Adrenal gland (tissue), 5 donors: ENCODE results near the gene CABP4.

Experiments used
- CTCF ChIP-seq, 6 experiments: fragments of 450-650 bp in 4 of 6; fragments of 200-600 bp in 2 of 6; sonication (generic) in 1 of 6; IDR thresholded peaks; 1 replicate in 5 of 6; 2 replicates in 1 of 6; pipeline versions ENCODE4 v1.5.1 to v1.8.0; 2016 to 2021; ENCODE audit warnings: antibody characterized with exemption in 6 of 6, mild to moderate bottlenecking in 2 of 6, moderate library complexity in 1 of 6
- POLR2A ChIP-seq, 2 donors: fragments of 450-650 bp; IDR thresholded peaks; one replicate each; pipeline ENCODE4 v1.6.1; 2017; ENCODE audit warnings: antibody characterized with exemption in 2 of 2, mild to moderate bottlenecking in 2 of 2, moderate library complexity in 1 of 2
- donor health status: DM: no; HTN: no; CAD: no.

GRCh38 chr11:67420147-67420645, 35.0 kb upstream of the CABP4 start:
- no peak for TF ChIP-seq CTCF (IDR thresholded peaks at IDR 0.05)
- TF ChIP-seq POLR2A (IDR thresholded peaks at IDR 0.05), result no peak
